DOHH2 (cell line): ENCODE measurements around the gene MAP2K3.

Experiments used
- EZH2phosphoT487 ChIP-seq: fragments of 200-600 bp; sonication (generic); IDR thresholded peaks from 2 replicates; pipeline ENCODE4 v1.6.1; 2017; ENCODE audit warnings: borderline replicate concordance, mild to moderate bottlenecking, antibody characterized with exemption, low read length, moderate library complexity, mixed read lengths
- TF ChIP-seq, protein P1 (sequence below): fragments of 200-600 bp; sonication (generic); IDR thresholded peaks from one replicate; pipeline ENCODE4 v1.5.1; 2014; ENCODE audit warnings: antibody characterized with exemption, mild to moderate bottlenecking, low read depth, low read length; ENCODE audit not compliant: poor library complexity, severe bottlenecking

DNA sequence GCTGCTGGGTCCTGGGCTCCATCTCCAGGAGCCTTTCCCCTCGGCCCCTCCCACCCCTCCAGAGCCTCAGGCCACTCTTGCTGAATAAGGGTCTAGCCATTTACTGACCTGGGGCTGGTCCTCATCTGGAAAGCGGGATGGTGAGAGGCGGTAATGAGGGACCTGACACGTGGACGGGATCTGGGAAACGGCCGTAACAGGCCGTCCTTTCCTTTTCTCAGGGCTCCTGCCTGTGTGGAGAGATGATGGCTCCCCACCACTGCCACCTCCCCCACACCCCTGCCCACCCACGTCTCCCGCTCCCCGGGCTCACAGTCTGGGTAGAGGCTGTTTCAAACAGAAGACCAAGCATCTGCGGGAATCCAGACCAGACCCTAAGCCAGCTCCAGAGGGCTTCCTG, 71.1 kb downstream of the MAP2K3 start:
- TF ChIP-seq, protein P1, sequence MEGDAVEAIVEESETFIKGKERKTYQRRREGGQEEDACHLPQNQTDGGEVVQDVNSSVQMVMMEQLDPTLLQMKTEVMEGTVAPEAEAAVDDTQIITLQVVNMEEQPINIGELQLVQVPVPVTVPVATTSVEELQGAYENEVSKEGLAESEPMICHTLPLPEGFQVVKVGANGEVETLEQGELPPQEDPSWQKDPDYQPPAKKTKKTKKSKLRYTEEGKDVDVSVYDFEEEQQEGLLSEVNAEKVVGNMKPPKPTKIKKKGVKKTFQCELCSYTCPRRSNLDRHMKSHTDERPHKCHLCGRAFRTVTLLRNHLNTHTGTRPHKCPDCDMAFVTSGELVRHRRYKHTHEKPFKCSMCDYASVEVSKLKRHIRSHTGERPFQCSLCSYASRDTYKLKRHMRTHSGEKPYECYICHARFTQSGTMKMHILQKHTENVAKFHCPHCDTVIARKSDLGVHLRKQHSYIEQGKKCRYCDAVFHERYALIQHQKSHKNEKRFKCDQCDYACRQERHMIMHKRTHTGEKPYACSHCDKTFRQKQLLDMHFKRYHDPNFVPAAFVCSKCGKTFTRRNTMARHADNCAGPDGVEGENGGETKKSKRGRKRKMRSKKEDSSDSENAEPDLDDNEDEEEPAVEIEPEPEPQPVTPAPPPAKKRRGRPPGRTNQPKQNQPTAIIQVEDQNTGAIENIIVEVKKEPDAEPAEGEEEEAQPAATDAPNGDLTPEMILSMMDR: no peak
- TF ChIP-seq EZH2phosphoT487: no peak
